Activated naive CD4-positive, alpha-beta T cell (primary cell): Measurements from ENCODE around the gene LIN28B.
"Not testable (repeated sequence)": the region's sequence is repeated elsewhere in the genome, so short reads cannot be mapped to it uniquely, and the experiment has no call there.

Experiments
- DNase-seq, 4 experiments: peaks; one replicate each; lab custom pipeline; 2025; lab: John Stamatoyannopoulos, UW

LIN28B gene

GRCh38 chr6:104956731-104957294, at the start of gene LIN28B:
Gene LIN28B, plus strand, starts transcription at chr6:104957107. Its CDS starts 144 bp downstream, at chr6:104957251.
- no peak for DNase-seq

- no peak for DNase-seq
Observed at GRCh38 chr6:104908031-104908887, 48.6 kb upstream of the LIN28B start.

GRCh38 chr6:104908888-104909525, 47.9 kb upstream of the LIN28B start:
- no peak for DNase-seq

GRCh38 chr6:104921896-104922295, 35.0 kb upstream of the LIN28B start:
- no peak for DNase-seq

GRCh38 chr6:104928141-104928540, 28.8 kb upstream of the LIN28B start:
- DNase-seq = no peak

- DNase-seq = no peak
Observed at GRCh38 chr6:104929353-104929752, 27.6 kb upstream of the LIN28B start.

- DNase-seq = no peak
Observed at GRCh38 chr6:104930939-104931338, 26.0 kb upstream of the LIN28B start.

- DNase-seq = no peak
Observed at GRCh38 chr6:104936766-104937535, 20.0 kb upstream of the LIN28B start.

- DNase-seq = no peak
Observed at GRCh38 chr6:104940238-104940892, 16.5 kb upstream of the LIN28B start.

GRCh38 chr6:104940893-104941728, 15.8 kb upstream of the LIN28B start:
- peak in 2 of 4 experiments; percentile 1 to 3 for DNase-seq

- DNase-seq = no peak
Observed at GRCh38 chr6:104941729-104942091, 15.2 kb upstream of the LIN28B start.

- DNase-seq = no peak
Observed at GRCh38 chr6:104943781-104944180, 13.1 kb upstream of the LIN28B start.

GRCh38 chr6:104949206-104949605, 7.7 kb upstream of the LIN28B start:
- DNase-seq = no peak

- no peak for DNase-seq
Observed at GRCh38 chr6:104951677-104952076, 5.2 kb upstream of the LIN28B start.

- no peak for DNase-seq
Observed at GRCh38 chr6:104952911-104953399, 4.0 kb upstream of the LIN28B start.

- DNase-seq = not testable (repeated sequence)
Observed at GRCh38 chr6:104953400-104954189, 3.3 kb upstream of the LIN28B start.

- no peak for DNase-seq
Observed at GRCh38 chr6:104954190-104954797, 2.6 kb upstream of the LIN28B start.

- DNase-seq = no peak
Observed at GRCh38 chr6:104955491-104955890, 1.4 kb upstream of the LIN28B start.
